Measurements from ENCODE around the gene RASSF10.

- TF ChIP-seq CTCF (IDR thresholded peaks at IDR 0.05) = no peak
- no peak for TF ChIP-seq EZH2phosphoT487 (IDR thresholded peaks at IDR 0.05; ENCODE audit: borderline replicate concordance, low read depth)
- no peak for TF ChIP-seq REST (IDR thresholded peaks at IDR 0.05; ENCODE audit: low read depth, low read length)
- no peak for TF ChIP-seq USF1 (IDR thresholded peaks at IDR 0.05; ENCODE audit: borderline replicate concordance, low read depth)
- TF ChIP-seq SMC3 (IDR thresholded peaks at IDR 0.05; ENCODE audit: low read depth, low read length) = no peak
- TF ChIP-seq TAF1 (IDR thresholded peaks at IDR 0.05; ENCODE audit: borderline replicate concordance, low read depth, low read length) = no peak
- no peak for TF ChIP-seq FOXM1 (IDR thresholded peaks at IDR 0.05; ENCODE audit: low read depth)
- TF ChIP-seq JUND (IDR thresholded peaks at IDR 0.05) = no peak
- TF ChIP-seq USF2 (IDR thresholded peaks at IDR 0.05; ENCODE audit: borderline replicate concordance, low read depth, low read length) = no peak
- no peak for TF ChIP-seq YY1 (IDR thresholded peaks at IDR 0.05; ENCODE audit: low read depth)
These were observed 22.8 kb upstream of the RASSF10 start for GRCh38 chr11:12986194-12986898.

All from SK-N-SH (cell line).